ENCODE data around the gene LGR5. TPM values are rescaled to one million over a fixed set of nuclear protein-coding genes. Genes with fewer than 3 reads are reported as not detected.

Gene LGR5
- total and polyA plus RNA-seq, 2 of the 13 experiments (the other 11 are each of a cell fraction or from before 2014, with no cell fraction given), result 37.0 to 121 TPM

DNA sequence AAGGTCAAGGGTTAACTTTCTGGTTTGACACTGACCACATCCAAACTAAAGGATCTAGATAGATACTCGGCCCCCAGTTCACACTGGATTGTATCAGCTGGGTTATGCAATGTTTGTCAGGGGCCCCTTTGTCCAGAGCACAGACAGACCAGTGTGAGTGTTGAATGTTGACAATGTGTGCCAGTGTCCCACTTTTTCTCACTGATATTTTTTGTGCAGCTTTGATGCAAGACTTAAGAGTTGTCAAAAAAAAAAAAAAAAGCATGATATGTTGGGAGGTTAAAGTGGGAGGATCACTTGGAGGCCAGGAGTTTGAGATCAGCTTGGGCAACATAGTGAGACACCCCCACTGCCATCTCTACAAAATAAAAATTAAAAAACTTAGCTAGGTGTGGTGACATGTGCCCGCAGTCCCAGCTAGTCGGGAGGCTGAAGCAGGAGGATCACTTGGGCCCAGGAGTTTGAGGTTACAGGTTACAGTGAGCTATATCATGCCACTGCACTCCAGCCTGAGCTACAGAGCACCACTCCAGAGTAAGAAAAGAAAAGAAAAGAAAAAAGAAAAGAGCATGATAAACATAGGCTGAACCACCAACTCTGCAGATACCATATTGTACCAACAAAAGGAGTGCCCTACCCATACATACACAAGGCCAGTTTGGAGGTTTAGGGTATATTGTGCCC is 97.5 kb downstream of the LGR5 start (continued):
- TF ChIP-seq, protein P1, sequence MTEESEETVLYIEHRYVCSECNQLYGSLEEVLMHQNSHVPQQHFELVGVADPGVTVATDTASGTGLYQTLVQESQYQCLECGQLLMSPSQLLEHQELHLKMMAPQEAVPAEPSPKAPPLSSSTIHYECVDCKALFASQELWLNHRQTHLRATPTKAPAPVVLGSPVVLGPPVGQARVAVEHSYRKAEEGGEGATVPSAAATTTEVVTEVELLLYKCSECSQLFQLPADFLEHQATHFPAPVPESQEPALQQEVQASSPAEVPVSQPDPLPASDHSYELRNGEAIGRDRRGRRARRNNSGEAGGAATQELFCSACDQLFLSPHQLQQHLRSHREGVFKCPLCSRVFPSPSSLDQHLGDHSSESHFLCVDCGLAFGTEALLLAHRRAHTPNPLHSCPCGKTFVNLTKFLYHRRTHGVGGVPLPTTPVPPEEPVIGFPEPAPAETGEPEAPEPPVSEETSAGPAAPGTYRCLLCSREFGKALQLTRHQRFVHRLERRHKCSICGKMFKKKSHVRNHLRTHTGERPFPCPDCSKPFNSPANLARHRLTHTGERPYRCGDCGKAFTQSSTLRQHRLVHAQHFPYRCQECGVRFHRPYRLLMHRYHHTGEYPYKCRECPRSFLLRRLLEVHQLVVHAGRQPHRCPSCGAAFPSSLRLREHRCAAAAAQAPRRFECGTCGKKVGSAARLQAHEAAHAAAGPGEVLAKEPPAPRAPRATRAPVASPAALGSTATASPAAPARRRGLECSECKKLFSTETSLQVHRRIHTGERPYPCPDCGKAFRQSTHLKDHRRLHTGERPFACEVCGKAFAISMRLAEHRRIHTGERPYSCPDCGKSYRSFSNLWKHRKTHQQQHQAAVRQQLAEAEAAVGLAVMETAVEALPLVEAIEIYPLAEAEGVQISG (CRISPR knock-in tag; IDR thresholded peaks at IDR 0.05), result peak; percentile 58; the same call in 1 of the 2 replicates
- TF ChIP-seq SMAD1 (CRISPR knock-in tag; IDR thresholded peaks at IDR 0.05; ENCODE audit: borderline replicate concordance, low read depth) (no peak), KLF9 (CRISPR knock-in tag; IDR thresholded peaks at IDR 0.05; ENCODE audit: low read depth) (0 out of 2 replicates have a peak, but pooled peaks have one; percentile 62), CEBPG (CRISPR knock-in tag; IDR thresholded peaks at IDR 0.05) (peak; percentile 96), ZSCAN31 (CRISPR knock-in tag; IDR thresholded peaks at IDR 0.05; ENCODE audit: low read depth) (no peak; the same call in 1 of the 2 replicates), GTF2F1 (IDR thresholded peaks at IDR 0.05; ENCODE audit: low read length) (no peak), ZNF567 (CRISPR knock-in tag; IDR thresholded peaks at IDR 0.05; ENCODE audit: borderline replicate concordance) (no peak), FIP1L1 (IDR thresholded peaks at IDR 0.05; ENCODE audit: borderline replicate concordance, insufficient read depth, low read depth, low read length) (no peak), ZNF629 (CRISPR knock-in tag; conservative IDR thresholded peaks at IDR 0.05) (0 out of 2 replicates have a peak, but pooled peaks have one; percentile 4), NCOA5 (CRISPR knock-in tag; IDR thresholded peaks at IDR 0.05) (no peak), ATM (IDR thresholded peaks at IDR 0.05; ENCODE audit: borderline replicate concordance) (no peak), ZNF468 (CRISPR knock-in tag; IDR thresholded peaks at IDR 0.05) (no peak), ZFX (CRISPR knock-in tag; IDR thresholded peaks at IDR 0.05; ENCODE audit: low read depth) (no peak; the same call in 1 of the 2 replicates), SOX6 (IDR thresholded peaks at IDR 0.05) (no peak), SOX6 (CRISPR knock-in tag; IDR thresholded peaks at IDR 0.05) (peak; percentile 99), BRD4 (CRISPR knock-in tag; IDR thresholded peaks at IDR 0.05) (no peak), FOXA3 (CRISPR knock-in tag; IDR thresholded peaks at IDR 0.05) (peak; percentile 94), SETDB1 (CRISPR knock-in tag; IDR thresholded peaks at IDR 0.05; ENCODE audit: borderline replicate concordance) (no peak), ZNF776 (CRISPR knock-in tag; IDR thresholded peaks at IDR 0.05) (no peak), RFXAP (CRISPR knock-in tag; IDR thresholded peaks at IDR 0.05; ENCODE audit: borderline replicate concordance) (no peak)
- TF ChIP-seq, protein P2, sequence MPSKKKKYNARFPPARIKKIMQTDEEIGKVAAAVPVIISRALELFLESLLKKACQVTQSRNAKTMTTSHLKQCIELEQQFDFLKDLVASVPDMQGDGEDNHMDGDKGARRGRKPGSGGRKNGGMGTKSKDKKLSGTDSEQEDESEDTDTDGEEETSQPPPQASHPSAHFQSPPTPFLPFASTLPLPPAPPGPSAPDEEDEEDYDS (CRISPR knock-in tag; IDR thresholded peaks at IDR 0.05), result 0 out of 2 replicates have a peak, but pooled peaks have one; percentile 29
- TF ChIP-seq, protein P3, sequence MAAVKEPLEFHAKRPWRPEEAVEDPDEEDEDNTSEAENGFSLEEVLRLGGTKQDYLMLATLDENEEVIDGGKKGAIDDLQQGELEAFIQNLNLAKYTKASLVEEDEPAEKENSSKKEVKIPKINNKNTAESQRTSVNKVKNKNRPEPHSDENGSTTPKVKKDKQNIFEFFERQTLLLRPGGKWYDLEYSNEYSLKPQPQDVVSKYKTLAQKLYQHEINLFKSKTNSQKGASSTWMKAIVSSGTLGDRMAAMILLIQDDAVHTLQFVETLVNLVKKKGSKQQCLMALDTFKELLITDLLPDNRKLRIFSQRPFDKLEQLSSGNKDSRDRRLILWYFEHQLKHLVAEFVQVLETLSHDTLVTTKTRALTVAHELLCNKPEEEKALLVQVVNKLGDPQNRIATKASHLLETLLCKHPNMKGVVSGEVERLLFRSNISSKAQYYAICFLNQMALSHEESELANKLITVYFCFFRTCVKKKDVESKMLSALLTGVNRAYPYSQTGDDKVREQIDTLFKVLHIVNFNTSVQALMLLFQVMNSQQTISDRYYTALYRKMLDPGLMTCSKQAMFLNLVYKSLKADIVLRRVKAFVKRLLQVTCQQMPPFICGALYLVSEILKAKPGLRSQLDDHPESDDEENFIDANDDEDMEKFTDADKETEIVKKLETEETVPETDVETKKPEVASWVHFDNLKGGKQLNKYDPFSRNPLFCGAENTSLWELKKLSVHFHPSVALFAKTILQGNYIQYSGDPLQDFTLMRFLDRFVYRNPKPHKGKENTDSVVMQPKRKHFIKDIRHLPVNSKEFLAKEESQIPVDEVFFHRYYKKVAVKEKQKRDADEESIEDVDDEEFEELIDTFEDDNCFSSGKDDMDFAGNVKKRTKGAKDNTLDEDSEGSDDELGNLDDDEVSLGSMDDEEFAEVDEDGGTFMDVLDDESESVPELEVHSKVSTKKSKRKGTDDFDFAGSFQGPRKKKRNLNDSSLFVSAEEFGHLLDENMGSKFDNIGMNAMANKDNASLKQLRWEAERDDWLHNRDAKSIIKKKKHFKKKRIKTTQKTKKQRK (IDR thresholded peaks at IDR 0.05; ENCODE audit: low read length), result no peak
- TF ChIP-seq, protein P4, sequence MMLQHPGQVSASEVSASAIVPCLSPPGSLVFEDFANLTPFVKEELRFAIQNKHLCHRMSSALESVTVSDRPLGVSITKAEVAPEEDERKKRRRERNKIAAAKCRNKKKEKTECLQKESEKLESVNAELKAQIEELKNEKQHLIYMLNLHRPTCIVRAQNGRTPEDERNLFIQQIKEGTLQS (CRISPR knock-in tag; IDR thresholded peaks at IDR 0.05), result peak; percentile 65; the same call in 1 of the 2 replicates
- TF ChIP-seq, protein P5, sequence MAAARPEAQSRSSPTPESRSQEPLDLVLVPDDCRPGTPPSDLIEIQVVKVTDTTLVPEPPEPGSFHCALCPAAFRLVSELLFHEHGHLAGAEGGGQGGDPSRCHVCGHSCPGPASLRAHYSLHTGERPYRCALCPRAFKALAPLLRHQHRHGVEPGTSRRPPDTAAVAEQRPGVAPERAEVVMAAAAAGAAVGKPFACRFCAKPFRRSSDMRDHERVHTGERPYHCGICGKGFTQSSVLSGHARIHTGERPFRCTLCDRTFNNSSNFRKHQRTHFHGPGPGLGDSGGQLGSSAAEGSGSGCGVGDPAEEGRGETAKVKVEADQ (CRISPR knock-in tag; IDR thresholded peaks at IDR 0.05; ENCODE audit: borderline replicate concordance), result no peak
